Neural crest cell (in vitro differentiated cells): ENCODE results near the gene COX7C. TPM values are rescaled to one million over a fixed set of nuclear protein-coding genes. Genes with fewer than 3 reads are reported as not detected.
"Not testable (repeated sequence)": the region's sequence is repeated elsewhere in the genome, so short reads cannot be mapped to it uniquely, and the experiment has no call there.

ENCODE experiments used
- DNase-seq: peaks from one replicate; pipeline ENCODE4 v3.0.0; 2021; ENCODE audit warnings: low read depth, mixed read lengths, low spot score
- H3K27ac Mint-ChIP-seq: one replicate; pipeline ENCODE4 v1.8.0; 2021; ENCODE audit warnings: mild to moderate bottlenecking, mixed read lengths; ENCODE audit not compliant: unreplicated experiment
- H3K27me3 Mint-ChIP-seq: 2 replicates; pipeline ENCODE4 v1.8.0; 2021; ENCODE audit warnings: low read depth, mild to moderate bottlenecking, mixed read lengths
- H3K36me3 Mint-ChIP-seq: 2 replicates; pipeline ENCODE4 v1.8.0; 2021; ENCODE audit warnings: low read depth, mild to moderate bottlenecking, mixed read lengths
- H3K4me1 Mint-ChIP-seq: 2 replicates; pipeline ENCODE4 v1.8.0; 2021; ENCODE audit warnings: mixed read lengths
- H3K4me3 Mint-ChIP-seq: one replicate; pipeline ENCODE4 v1.8.0; 2021; ENCODE audit warnings: mild to moderate bottlenecking, mixed read lengths
- H3K9me3 Mint-ChIP-seq: 2 replicates; pipeline ENCODE4 v1.8.0; 2021; ENCODE audit warnings: mixed read lengths
- long read RNA-seq: library from polyadenylated mRNA; unstranded; transcript quantifications from one replicate; pipeline ENCODE4 v2.0.0, GENCODE V29; 2020
- total RNA-seq: library from RNA; stranded (reverse); gene quantifications from 2 replicates; pipeline ENCODE4 v1.2.1, GENCODE V29; 2021
- TF ChIP-seq, protein P1 (sequence below): fragments of 200-600 bp; sonication (generic); conservative IDR thresholded peaks from 2 replicates; pipeline ENCODE4 v1.5.0; 2021; ENCODE audit warnings: antibody characterized with exemption, mild to moderate bottlenecking

COX7C gene
- total RNA-seq, result 515 and 538 TPM in 2 replicates
- long read RNA-seq, transcript COX7C-201 (3 exons, 666 nt), result major isoform, 92 of 100 reads
- long read RNA-seq, transcript COX7C-205 (3 exons, 369 nt), result minor isoform, 6 of 100 reads
- long read RNA-seq, partial matches to known transcripts, result 1 of 100 reads
- long read RNA-seq, other reads (novel, unspliced or antisense), result 1 of 100 reads

- peak within 1 kb of the TSS; percentile 100 for H3K27ac Mint-ChIP-seq
- peaks cover 10% of the 10 kb centered on the region for H3K9me3 Mint-ChIP-seq
- H3K36me3 Mint-ChIP-seq, result peaks cover 37% of the 10 kb centered on the region
- DNase-seq, result peak; percentile 75
- H3K4me3 Mint-ChIP-seq, result peak within 1 kb of the TSS; percentile 100
- TF ChIP-seq, protein P1, sequence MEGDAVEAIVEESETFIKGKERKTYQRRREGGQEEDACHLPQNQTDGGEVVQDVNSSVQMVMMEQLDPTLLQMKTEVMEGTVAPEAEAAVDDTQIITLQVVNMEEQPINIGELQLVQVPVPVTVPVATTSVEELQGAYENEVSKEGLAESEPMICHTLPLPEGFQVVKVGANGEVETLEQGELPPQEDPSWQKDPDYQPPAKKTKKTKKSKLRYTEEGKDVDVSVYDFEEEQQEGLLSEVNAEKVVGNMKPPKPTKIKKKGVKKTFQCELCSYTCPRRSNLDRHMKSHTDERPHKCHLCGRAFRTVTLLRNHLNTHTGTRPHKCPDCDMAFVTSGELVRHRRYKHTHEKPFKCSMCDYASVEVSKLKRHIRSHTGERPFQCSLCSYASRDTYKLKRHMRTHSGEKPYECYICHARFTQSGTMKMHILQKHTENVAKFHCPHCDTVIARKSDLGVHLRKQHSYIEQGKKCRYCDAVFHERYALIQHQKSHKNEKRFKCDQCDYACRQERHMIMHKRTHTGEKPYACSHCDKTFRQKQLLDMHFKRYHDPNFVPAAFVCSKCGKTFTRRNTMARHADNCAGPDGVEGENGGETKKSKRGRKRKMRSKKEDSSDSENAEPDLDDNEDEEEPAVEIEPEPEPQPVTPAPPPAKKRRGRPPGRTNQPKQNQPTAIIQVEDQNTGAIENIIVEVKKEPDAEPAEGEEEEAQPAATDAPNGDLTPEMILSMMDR, result no peak
- peaks cover 6% of the 10 kb centered on the region for H3K27me3 Mint-ChIP-seq
- peaks cover 24% of the 10 kb centered on the region for H3K4me1 Mint-ChIP-seq
These were observed at the start of gene COX7C for GRCh38 chr5:86617756-86618576. COX7C (plus strand) TSS chr5:86617941; CDS start chr5:86618056, 115 bp downstream.

DNA sequence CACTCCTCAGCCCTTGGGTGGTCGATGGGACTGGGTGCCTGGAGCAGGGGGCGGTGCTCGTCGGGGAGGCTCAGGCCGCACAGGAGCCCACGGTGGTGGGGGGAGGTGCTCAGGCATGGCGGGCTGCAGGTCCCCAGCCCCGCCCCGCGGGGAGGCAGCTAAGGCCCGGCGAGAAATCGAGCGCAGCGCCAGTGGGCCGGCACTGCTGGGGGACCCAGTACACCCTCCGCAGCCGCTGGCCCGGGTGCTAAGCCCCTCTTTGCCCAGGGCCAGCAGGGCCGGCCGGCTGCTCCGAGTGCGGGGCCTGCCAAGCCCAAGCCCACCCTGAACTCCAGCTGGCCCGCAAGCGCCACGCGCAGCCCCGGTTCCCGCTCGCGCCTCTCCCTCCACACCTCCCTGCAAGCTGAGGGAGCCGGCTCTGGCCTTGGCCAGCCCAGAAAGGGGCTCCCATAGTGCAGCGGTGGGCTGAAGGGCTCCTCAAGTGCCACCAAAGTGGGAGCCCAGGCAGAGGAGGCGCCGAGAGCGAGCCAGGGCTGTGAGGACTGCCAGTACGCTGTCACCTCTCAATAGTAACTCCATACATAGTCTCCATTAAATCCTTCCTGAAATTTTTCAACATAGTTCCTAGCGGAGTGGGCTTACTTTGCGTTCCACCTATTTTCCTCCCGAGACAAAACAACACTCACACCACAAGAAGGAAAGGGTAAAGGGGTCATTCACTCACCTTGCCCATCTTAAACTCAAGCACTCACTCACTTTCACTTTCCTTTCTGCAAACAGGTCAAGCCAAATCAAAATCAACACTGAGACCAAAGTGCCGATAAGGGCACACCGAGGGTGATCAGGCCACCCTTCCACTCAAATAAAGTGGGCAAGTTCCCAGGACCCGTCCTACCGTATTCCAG is 48.0 kb upstream of the COX7C start:
- H3K36me3 Mint-ChIP-seq, H3K9me3 Mint-ChIP-seq, H3K27me3 Mint-ChIP-seq, H3K4me3 Mint-ChIP-seq, DNase-seq, H3K4me1 Mint-ChIP-seq, H3K27ac Mint-ChIP-seq: not testable (repeated sequence)

DNA sequence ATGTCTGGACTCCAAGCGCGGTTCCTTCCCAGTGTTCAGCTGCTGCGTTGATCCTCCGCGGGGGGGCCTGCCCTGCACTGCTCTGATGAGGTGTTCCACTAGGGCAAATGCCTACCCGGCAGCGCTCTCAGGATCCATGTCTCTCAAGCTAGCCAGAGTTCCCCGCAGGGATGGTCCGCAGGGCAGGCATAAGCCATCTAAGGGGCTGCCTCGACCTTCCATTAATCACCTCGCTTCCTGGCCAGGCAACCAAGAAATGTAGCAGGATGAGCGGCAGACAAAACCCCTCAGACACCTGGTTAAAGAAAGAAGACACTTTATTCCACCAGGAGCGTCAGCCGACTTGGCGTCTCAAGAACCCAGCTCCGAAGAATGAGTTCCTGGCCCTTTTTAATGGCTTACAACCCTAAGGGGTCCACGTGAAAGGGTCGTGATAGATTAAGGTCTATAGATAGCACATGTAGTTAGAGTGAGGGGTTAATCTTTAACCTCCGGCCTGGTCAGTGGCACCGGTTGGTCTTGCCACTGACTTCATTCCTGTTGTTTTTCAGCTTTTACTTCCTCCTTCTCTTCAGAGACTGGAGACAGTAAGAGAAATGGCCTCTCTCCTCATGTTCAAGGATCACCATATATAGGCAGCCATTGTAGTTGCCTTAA is 47.2 kb upstream of the COX7C start:
- Mint-ChIP-seq H3K36me3 (no peaks in the 10 kb centered on the region), H3K4me1 (no peaks in the 10 kb centered on the region), H3K4me3 (no peak overlapping the region), H3K9me3 (peaks cover 2% of the 10 kb centered on the region), H3K27ac (no peak overlapping the region), H3K27me3 (no peaks in the 10 kb centered on the region)
- TF ChIP-seq, protein P1, result no peak
- DNase-seq, result no peak

GRCh38 chr5:86571109-86571508 is 46.6 kb upstream of the COX7C start:
- not testable (repeated sequence) for H3K27me3 Mint-ChIP-seq, H3K27ac Mint-ChIP-seq, H3K4me3 Mint-ChIP-seq, H3K9me3 Mint-ChIP-seq, H3K4me1 Mint-ChIP-seq, DNase-seq, H3K36me3 Mint-ChIP-seq

GRCh38 chr5:86572825-86573517 is 44.8 kb upstream of the COX7C start:
- Mint-ChIP-seq H3K4me1 (no peaks in the 10 kb centered on the region), H3K4me3 (no peak overlapping the region), H3K9me3 (peaks cover 2% of the 10 kb centered on the region), H3K36me3 (no peaks in the 10 kb centered on the region), H3K27ac (no peak overlapping the region), H3K27me3 (no peaks in the 10 kb centered on the region)
- TF ChIP-seq, protein P1, result no peak
- DNase-seq, result no peak
